HEK293T (cell line): ENCODE results near the gene TET2.

Experiments
- BHLHE40 ChIP-seq: fragments of 450-650 bp; IDR thresholded peaks from 2 replicates; pipeline ENCODE4 v1.6.1; 2016; ENCODE audit warnings: mild to moderate bottlenecking, moderate library complexity, borderline replicate concordance
- CTBP1 ChIP-seq: fragments of 450-650 bp; IDR thresholded peaks from 2 replicates; pipeline ENCODE4 v1.6.1; 2016; ENCODE audit warnings: borderline replicate concordance
- ELF4 ChIP-seq: fragments of 450-650 bp; IDR thresholded peaks from 2 replicates; pipeline ENCODE4 v1.6.1; 2017; ENCODE audit warnings: antibody characterized with exemption
- FOXA1 ChIP-seq: fragments of 450-650 bp; IDR thresholded peaks from 2 replicates; pipeline ENCODE4 v1.6.1; 2016; ENCODE audit warnings: mild to moderate bottlenecking
- FOXK2 ChIP-seq: fragments of 450-650 bp; IDR thresholded peaks from 2 replicates; pipeline ENCODE4 v1.6.1; 2016; ENCODE audit warnings: mild to moderate bottlenecking
- FOXM1 ChIP-seq: fragments of 450-650 bp; IDR thresholded peaks from 2 replicates; pipeline ENCODE4 v1.6.1; 2017; ENCODE audit warnings: mild to moderate bottlenecking, borderline replicate concordance
- L3MBTL2 ChIP-seq: fragments of 450-650 bp; conservative IDR thresholded peaks from 2 replicates; pipeline ENCODE4 v1.6.1; 2016; ENCODE audit warnings: mild to moderate bottlenecking
- LEF1 ChIP-seq: fragments of 450-650 bp; IDR thresholded peaks from 2 replicates; pipeline ENCODE4 v1.6.1; 2017; ENCODE audit warnings: mild to moderate bottlenecking, borderline replicate concordance
- NFRKB ChIP-seq: fragments of 450-650 bp; IDR thresholded peaks from 2 replicates; pipeline ENCODE4 v1.6.1; 2016; ENCODE audit warnings: mild to moderate bottlenecking, moderate library complexity
- SP1 ChIP-seq: fragments of 450-650 bp; IDR thresholded peaks from 2 replicates; pipeline ENCODE4 v1.6.1; 2017
- TARDBP ChIP-seq: fragments of 450-650 bp; IDR thresholded peaks from 2 replicates; pipeline ENCODE4 v1.6.1; 2016

DNA sequence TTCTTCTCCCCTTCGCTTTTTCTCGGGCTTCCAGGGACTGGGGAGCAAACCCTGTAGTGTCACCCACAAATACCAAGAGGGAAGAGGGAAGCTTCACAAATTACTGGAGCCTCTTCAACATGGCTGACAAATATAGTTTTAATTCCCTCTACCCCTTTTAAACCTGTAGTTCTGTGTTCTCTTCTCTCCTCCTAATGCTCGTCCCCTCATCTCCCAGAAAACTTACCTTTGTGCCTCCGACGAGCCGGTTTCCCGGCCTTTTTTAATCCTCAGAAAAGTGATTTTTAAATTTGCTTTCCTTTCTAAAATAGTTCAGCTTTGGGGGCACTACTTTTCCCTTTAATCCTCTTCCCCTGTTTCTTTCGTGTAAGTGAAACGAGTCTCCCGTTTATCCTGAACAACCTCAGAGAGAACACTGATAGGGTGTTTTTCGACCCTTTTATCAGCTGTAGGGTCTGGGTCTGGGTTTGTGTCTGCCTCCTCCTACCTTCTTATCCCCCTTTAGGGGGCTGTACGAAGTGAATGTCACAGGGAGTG lies 408 bp downstream of the TET2 start:
- no peak for TF ChIP-seq CTBP1
- no peak for TF ChIP-seq LEF1
- no peak for TF ChIP-seq SP1
- TF ChIP-seq ELF4: no peak
- TF ChIP-seq L3MBTL2: no peak
- TF ChIP-seq FOXK2: no peak
- TF ChIP-seq FOXM1: no peak
- TF ChIP-seq BHLHE40: no peak
- TF ChIP-seq TARDBP: no peak
- TF ChIP-seq FOXA1: no peak
- peak; percentile 47 for TF ChIP-seq NFRKB
